ENCODE results near the gene PCSK7. TPM values are rescaled to one million over a fixed set of nuclear protein-coding genes. Genes with fewer than 3 reads are reported as not detected.

The PCSK7 gene, protein sequence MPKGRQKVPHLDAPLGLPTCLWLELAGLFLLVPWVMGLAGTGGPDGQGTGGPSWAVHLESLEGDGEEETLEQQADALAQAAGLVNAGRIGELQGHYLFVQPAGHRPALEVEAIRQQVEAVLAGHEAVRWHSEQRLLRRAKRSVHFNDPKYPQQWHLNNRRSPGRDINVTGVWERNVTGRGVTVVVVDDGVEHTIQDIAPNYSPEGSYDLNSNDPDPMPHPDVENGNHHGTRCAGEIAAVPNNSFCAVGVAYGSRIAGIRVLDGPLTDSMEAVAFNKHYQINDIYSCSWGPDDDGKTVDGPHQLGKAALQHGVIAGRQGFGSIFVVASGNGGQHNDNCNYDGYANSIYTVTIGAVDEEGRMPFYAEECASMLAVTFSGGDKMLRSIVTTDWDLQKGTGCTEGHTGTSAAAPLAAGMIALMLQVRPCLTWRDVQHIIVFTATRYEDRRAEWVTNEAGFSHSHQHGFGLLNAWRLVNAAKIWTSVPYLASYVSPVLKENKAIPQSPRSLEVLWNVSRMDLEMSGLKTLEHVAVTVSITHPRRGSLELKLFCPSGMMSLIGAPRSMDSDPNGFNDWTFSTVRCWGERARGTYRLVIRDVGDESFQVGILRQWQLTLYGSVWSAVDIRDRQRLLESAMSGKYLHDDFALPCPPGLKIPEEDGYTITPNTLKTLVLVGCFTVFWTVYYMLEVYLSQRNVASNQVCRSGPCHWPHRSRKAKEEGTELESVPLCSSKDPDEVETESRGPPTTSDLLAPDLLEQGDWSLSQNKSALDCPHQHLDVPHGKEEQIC
- 274 and 341 TPM in 2 replicates for total RNA-seq

GRCh38 chr11:117231842-117232091 is at the start of gene PCSK7:
Gene PCSK7 (minus strand): TSS chr11:117232073. CDS start chr11:117229844, 2,229 bp downstream.
- ChIA-PET POLR2A (interaction anchor here (0.5 to 5.9 kb wide), 10 partner anchors 43 to 585 kb away, joined by 3 to 89 read pairs (median 12); partner anchors contain the start of genes BUD13, CEP164, PAFAH1B2 and SIDT2), CTCF (interaction anchor here (0.6 to 8.1 kb wide), 9 partner anchors 12 to 714 kb away, joined by 3 to 119 read pairs (median 3); partner anchors contain the start of genes PAFAH1B2 and SIDT2)
- Mint-ChIP-seq H3K9me3 (no peaks in the 10 kb centered on the region), H3K4me1 (peaks cover 47% of the 10 kb centered on the region), H3K36me3 (ENCODE audit: low read depth) (peaks cover 49% of the 10 kb centered on the region), H3K27ac (peak within 1 kb of the TSS; percentile 100), H3K4me3 (peak within 1 kb of the TSS; percentile 100), H3K27me3 (no peaks in the 10 kb centered on the region)
- TF ChIP-seq, protein P1, sequence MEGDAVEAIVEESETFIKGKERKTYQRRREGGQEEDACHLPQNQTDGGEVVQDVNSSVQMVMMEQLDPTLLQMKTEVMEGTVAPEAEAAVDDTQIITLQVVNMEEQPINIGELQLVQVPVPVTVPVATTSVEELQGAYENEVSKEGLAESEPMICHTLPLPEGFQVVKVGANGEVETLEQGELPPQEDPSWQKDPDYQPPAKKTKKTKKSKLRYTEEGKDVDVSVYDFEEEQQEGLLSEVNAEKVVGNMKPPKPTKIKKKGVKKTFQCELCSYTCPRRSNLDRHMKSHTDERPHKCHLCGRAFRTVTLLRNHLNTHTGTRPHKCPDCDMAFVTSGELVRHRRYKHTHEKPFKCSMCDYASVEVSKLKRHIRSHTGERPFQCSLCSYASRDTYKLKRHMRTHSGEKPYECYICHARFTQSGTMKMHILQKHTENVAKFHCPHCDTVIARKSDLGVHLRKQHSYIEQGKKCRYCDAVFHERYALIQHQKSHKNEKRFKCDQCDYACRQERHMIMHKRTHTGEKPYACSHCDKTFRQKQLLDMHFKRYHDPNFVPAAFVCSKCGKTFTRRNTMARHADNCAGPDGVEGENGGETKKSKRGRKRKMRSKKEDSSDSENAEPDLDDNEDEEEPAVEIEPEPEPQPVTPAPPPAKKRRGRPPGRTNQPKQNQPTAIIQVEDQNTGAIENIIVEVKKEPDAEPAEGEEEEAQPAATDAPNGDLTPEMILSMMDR (IDR thresholded peaks at IDR 0.05) = no peak
- no peak for ATAC-seq (ENCODE audit: low read depth)
- intact Hi-C loops (cut with micrococcal nuclease) = loop anchor here (1.0 to 10.0 kb wide), 9 partner anchors 42 to 1203 kb away; partner anchors contain the start of genes CEP164, KMT2A, PAFAH1B2 and SIK3
- DNase-seq = no peak

DNA sequence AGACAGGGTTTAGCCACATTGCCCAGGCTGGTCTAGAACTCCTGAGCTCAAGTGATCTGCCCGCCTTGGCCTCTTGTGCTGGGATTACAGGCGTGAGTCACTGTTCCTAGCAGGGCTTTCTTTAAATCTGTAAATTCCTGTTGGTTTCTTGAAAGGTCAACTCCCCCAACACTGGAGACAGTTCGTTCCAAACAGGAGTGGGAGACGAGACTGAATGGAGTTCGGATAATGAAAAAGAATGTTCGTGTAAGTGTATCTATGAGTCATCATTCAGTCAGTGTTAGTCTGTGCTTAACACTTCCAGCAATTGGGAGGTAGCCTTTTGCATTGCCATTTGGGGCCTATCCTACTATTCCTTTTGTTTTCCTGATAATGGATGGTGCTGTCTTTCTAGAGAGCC is 49.3 kb upstream of the PCSK7 start:
- no peak overlapping the region for H3K4me3 Mint-ChIP-seq
- POLR2A ChIA-PET = no interaction called here
- intact Hi-C loops (cut with micrococcal nuclease) = no loop called here
- no peak for ATAC-seq (ENCODE audit: low read depth)
- no peaks in the 10 kb centered on the region for H3K9me3 Mint-ChIP-seq
- no peak for DNase-seq
- CTCF ChIA-PET = no interaction called here
- no peak overlapping the region for H3K27ac Mint-ChIP-seq
- no peaks in the 10 kb centered on the region for H3K4me1 Mint-ChIP-seq
- TF ChIP-seq, protein P1 (IDR thresholded peaks at IDR 0.05) = no peak
- H3K27me3 Mint-ChIP-seq = no peaks in the 10 kb centered on the region
- peaks cover 59% of the 10 kb centered on the region for H3K36me3 Mint-ChIP-seq (ENCODE audit: low read depth)

DNA sequence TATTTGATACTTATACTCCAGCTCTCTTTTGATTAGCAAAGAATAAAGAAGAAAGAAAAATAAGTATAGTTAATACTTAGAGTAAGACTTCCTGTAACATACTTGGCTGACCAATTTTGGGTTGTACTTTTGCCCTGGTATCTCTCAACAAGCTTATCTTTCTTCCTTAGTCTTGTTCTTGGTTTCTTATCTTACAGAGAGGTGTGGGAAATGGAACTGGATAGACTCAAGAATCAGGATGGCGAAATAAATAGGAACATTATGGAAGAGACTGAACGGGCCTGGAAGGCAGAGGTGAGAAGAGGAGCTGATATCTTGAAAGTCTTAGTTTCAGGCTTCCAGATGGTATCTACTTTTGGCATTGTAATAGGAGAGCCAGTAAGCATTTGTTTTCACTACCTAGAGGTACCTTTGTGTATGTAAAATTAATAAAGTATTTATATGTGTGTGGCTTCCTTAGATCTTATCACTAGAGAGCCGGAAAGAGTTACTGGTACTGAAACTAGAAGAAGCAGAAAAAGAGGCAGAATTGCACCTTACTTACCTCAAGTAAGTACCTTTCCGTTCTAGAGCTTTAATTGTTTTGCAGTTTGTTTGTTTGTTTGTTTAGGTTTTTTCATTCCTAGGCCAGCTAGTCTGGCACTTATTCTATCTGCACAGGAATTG is 48.0 kb upstream of the PCSK7 start:
- POLR2A ChIA-PET = no interaction called here
- no peak overlapping the region for H3K4me3 Mint-ChIP-seq
- TF ChIP-seq, protein P1 (IDR thresholded peaks at IDR 0.05) = no peak
- H3K36me3 Mint-ChIP-seq (ENCODE audit: low read depth) = peaks cover 57% of the 10 kb centered on the region
- peaks cover 4% of the 10 kb centered on the region for H3K4me1 Mint-ChIP-seq
- H3K27me3 Mint-ChIP-seq = no peaks in the 10 kb centered on the region
- no peaks in the 10 kb centered on the region for H3K9me3 Mint-ChIP-seq
- no peak overlapping the region for H3K27ac Mint-ChIP-seq
- CTCF ChIA-PET = no interaction called here
- DNase-seq (no peak), ATAC-seq (ENCODE audit: low read depth) (no peak)
- intact Hi-C loops (cut with micrococcal nuclease) = no loop called here

DNA sequence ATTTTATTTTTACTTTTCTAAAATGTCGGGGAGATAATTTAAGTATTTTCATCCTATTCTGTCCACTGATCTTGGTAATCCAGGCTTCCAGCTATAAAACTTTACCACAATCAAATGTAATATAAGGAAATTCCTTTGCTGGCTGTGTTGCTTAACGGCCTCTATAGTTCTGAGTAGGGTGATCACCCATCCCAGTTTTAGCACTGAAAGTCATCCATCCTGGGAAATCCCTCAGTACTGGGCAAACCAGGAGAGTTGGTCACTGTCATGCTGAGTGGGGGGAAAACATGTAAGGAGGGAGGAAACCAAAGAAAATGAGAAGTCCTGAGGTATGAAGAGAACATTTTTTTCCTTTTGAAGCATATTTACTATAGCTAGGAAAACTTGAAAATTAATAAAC is 46.5 kb upstream of the PCSK7 start:
- ChIA-PET CTCF (no interaction called here), POLR2A (no interaction called here)
- H3K4me1 Mint-ChIP-seq = peaks cover 4% of the 10 kb centered on the region
- H3K36me3 Mint-ChIP-seq (ENCODE audit: low read depth) = peaks cover 53% of the 10 kb centered on the region
- ATAC-seq (ENCODE audit: low read depth) = no peak
- TF ChIP-seq, protein P1 (IDR thresholded peaks at IDR 0.05) = no peak
- no peaks in the 10 kb centered on the region for H3K27me3 Mint-ChIP-seq
- no peaks in the 10 kb centered on the region for H3K9me3 Mint-ChIP-seq
- H3K4me3 Mint-ChIP-seq = no peak overlapping the region
- H3K27ac Mint-ChIP-seq = no peak overlapping the region
- intact Hi-C loops (cut with micrococcal nuclease) = no loop called here
- no peak for DNase-seq

Data from activated B cell treated with CpG ODN at 0.5 μM for 24 hours (primary cell).